PC-3 (cell line): ENCODE results near the gene ARVCF.

Experiments
- EZH2 ChIP-seq: fragments of 300-600 bp; sonication (generic); IDR thresholded peaks from one replicate; pipeline ENCODE4 v1.6.1; 2017; ENCODE audit warnings: antibody characterized with exemption, mild to moderate bottlenecking, low read length; ENCODE audit not compliant: unreplicated experiment
- TF ChIP-seq, protein P1 (sequence below): fragments of 300-600 bp; sonication (generic); conservative IDR thresholded peaks from 2 replicates; pipeline ENCODE4 v1.5.1; 2017; ENCODE audit warnings: antibody characterized with exemption, low read depth, mild to moderate bottlenecking, low read length

GRCh38 chr22:19974935-19975706 lies 41.5 kb downstream of the ARVCF start:
- TF ChIP-seq, protein P1, sequence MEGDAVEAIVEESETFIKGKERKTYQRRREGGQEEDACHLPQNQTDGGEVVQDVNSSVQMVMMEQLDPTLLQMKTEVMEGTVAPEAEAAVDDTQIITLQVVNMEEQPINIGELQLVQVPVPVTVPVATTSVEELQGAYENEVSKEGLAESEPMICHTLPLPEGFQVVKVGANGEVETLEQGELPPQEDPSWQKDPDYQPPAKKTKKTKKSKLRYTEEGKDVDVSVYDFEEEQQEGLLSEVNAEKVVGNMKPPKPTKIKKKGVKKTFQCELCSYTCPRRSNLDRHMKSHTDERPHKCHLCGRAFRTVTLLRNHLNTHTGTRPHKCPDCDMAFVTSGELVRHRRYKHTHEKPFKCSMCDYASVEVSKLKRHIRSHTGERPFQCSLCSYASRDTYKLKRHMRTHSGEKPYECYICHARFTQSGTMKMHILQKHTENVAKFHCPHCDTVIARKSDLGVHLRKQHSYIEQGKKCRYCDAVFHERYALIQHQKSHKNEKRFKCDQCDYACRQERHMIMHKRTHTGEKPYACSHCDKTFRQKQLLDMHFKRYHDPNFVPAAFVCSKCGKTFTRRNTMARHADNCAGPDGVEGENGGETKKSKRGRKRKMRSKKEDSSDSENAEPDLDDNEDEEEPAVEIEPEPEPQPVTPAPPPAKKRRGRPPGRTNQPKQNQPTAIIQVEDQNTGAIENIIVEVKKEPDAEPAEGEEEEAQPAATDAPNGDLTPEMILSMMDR = no peak
- TF ChIP-seq EZH2 = no peak
